ENCODE data around the gene BTNL3.

GRCh38 chr5:181042036-181042713 lies 53.5 kb downstream of the BTNL3 start:
- TF ChIP-seq CTCF (IDR thresholded peaks at IDR 0.05) (no peak), ATF1 (CRISPR knock-in tag; IDR thresholded peaks at IDR 0.05) (no peak), CREM (CRISPR knock-in tag; IDR thresholded peaks at IDR 0.05) (no peak), USF2 (CRISPR knock-in tag; IDR thresholded peaks at IDR 0.05) (no peak), ESRRA (CRISPR knock-in tag; IDR thresholded peaks at IDR 0.05; ENCODE audit: borderline replicate concordance) (no peak), ZNF263 (CRISPR knock-in tag; IDR thresholded peaks at IDR 0.05; ENCODE audit: low read depth) (no peak), SMAD3 (CRISPR knock-in tag; IDR thresholded peaks at IDR 0.05; ENCODE audit: borderline replicate concordance) (no peak), ZBTB21 (CRISPR knock-in tag; IDR thresholded peaks at IDR 0.05; ENCODE audit: borderline replicate concordance) (no peak), ATF3 (CRISPR knock-in tag; conservative IDR thresholded peaks at IDR 0.05) (no peak), TEAD4 (CRISPR knock-in tag; IDR thresholded peaks at IDR 0.05) (no peak), E2F1 (CRISPR knock-in tag; IDR thresholded peaks at IDR 0.05) (no peak)

Measured in WTC11 (cell line).